HUES48 (cell line): Measurements from ENCODE around the gene PSD2.

ENCODE experiments used
- H3K27ac ChIP-seq: one replicate; pipeline ENCODE4 v1.7.0; 2013; ENCODE audit warnings: low read depth, low read length, inconsistent platforms
- H3K27me3 ChIP-seq: 2 replicates; pipeline ENCODE4 v1.6.1; 2013; ENCODE audit warnings: mild to moderate bottlenecking, low read length; ENCODE audit not compliant: control insufficient read depth, insufficient read depth
- H3K36me3 ChIP-seq: 2 replicates; pipeline ENCODE4 v1.6.1; 2013; ENCODE audit warnings: low read length; ENCODE audit not compliant: control insufficient read depth, insufficient read depth
- H3K4me1 ChIP-seq: 2 replicates; pipeline ENCODE4 v1.6.1; 2013; ENCODE audit warnings: mild to moderate bottlenecking, low read length; ENCODE audit not compliant: control insufficient read depth, insufficient read depth
- H3K4me3 ChIP-seq: 2 replicates; pipeline ENCODE4 v1.5.1; 2013; ENCODE audit warnings: mild to moderate bottlenecking, low read depth, low read length
- H3K9ac ChIP-seq: 2 replicates; pipeline ENCODE4 v1.6.1; 2013; ENCODE audit warnings: mild to moderate bottlenecking, low read depth, low read length, moderate library complexity
- H3K9me3 ChIP-seq: 2 replicates; pipeline ENCODE4 v1.6.1; 2013; ENCODE audit warnings: low read length; ENCODE audit not compliant: control insufficient read depth, insufficient read depth

Gene PSD2

DNA sequence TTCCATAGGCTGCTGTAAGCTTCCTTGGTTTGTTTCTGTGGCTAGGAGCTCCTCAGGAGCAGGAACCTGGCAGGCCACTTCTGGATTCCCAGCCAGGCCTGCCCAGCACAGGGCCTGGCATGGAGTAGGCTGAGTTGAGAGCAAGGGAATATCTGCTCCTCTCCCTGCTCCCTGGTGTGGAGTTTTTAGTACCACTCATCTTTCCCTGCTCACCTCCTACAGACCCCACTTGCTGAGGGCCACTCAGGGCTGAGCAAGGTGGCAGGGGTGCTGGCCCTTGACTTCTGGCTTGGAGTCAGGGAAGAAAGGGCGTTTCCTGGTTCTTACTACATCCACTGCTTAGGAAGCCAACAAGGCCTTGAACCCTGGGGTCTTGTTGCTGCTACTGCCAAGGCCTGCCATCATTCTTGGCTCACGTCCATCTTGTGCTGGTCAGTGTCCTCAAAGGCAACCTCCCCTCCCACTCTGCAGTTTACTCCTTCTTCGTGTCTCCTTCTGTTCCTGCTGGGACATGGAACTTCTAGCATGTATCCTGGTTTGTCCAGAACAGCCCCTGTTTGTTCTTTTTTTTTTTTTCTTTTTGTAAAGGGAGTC lies 54.9 kb downstream of the PSD2 start:
- Histone ChIP-seq H3K9me3 (no peaks in the 10 kb centered on the region), H3K36me3 (no peaks in the 10 kb centered on the region), H3K9ac (no peak overlapping the region), H3K27ac (no peak overlapping the region), H3K27me3 (peaks cover 45% of the 10 kb centered on the region), H3K4me3 (no peak overlapping the region), H3K4me1 (0 out of 2 replicates have a peak, but pooled peaks cover 3% of the 10 kb centered on the region)

DNA sequence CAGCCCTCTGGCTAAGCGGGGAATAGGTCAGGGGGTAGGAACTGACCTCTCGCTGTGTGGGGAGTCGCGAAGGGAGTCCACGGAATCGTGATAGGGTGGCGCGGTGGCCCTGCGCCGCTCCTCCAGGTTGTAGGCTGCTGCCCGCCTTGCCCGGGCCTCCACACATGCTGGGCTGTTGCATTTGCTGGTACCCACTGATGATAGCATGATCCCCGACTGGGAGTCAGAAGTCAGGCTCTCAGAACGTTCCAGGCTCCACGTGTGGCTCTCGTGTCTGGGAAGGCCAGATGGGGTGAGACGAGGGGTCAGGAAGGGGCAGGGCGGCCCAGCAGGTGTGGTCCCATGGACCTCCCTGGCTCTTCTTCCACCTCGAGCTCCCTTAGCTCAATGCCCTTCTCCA lies 56.0 kb downstream of the PSD2 start:
- Histone ChIP-seq H3K4me3 (no peak overlapping the region), H3K36me3 (no peaks in the 10 kb centered on the region), H3K27ac (no peak overlapping the region), H3K4me1 (0 out of 2 replicates have a peak, but pooled peaks cover 3% of the 10 kb centered on the region), H3K9ac (no peak overlapping the region), H3K27me3 (peaks cover 35% of the 10 kb centered on the region), H3K9me3 (no peaks in the 10 kb centered on the region)

- H3K4me1 ChIP-seq, result 0 out of 2 replicates have a peak, but pooled peaks cover 3% of the 10 kb centered on the region
- H3K27me3 ChIP-seq, result peaks cover 23% of the 10 kb centered on the region
- H3K4me3 ChIP-seq, result no peak overlapping the region
- no peaks in the 10 kb centered on the region for H3K36me3 ChIP-seq
- no peak overlapping the region for H3K27ac ChIP-seq
- no peaks in the 10 kb centered on the region for H3K9me3 ChIP-seq
- H3K9ac ChIP-seq, result no peak overlapping the region
Observed at GRCh38 chr5:139852696-139853095, 57.1 kb downstream of the PSD2 start.

- H3K4me1 ChIP-seq, result no peaks in the 10 kb centered on the region
- no peak overlapping the region for H3K9ac ChIP-seq
- no peak overlapping the region for H3K27ac ChIP-seq
- H3K4me3 ChIP-seq, result no peak overlapping the region
- peaks cover 19% of the 10 kb centered on the region for H3K27me3 ChIP-seq
- H3K36me3 ChIP-seq, result no peaks in the 10 kb centered on the region
- H3K9me3 ChIP-seq, result no peaks in the 10 kb centered on the region
Observed at GRCh38 chr5:139854029-139854605, 58.5 kb downstream of the PSD2 start.

DNA sequence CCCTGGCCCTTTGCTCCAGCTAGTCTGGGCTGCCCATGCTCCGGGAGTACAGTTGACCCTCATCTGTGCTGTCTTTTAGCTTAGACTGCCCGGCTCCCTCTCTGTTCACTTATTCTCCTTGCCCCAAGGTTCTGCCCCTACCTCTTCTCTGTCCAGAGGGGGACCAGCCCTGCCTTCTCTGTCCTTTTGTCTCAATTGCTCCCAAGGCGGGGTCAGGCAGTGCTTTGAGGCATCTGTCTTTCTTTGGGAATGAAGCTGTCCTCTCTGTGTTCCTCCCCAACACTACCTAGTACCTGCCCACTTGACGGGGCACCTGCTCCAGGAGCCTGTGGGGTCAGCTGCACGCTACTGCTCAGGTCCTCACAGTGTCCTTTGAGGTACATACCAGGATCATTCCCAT lies 59.3 kb downstream of the PSD2 start:
- peaks cover 10% of the 10 kb centered on the region for H3K27me3 ChIP-seq
- no peak overlapping the region for H3K4me3 ChIP-seq
- H3K4me1 ChIP-seq, result no peaks in the 10 kb centered on the region
- H3K36me3 ChIP-seq, result no peaks in the 10 kb centered on the region
- no peak overlapping the region for H3K9ac ChIP-seq
- H3K9me3 ChIP-seq, result no peaks in the 10 kb centered on the region
- no peak overlapping the region for H3K27ac ChIP-seq

GRCh38 chr5:139855451-139855850 lies 59.8 kb downstream of the PSD2 start:
- Histone ChIP-seq H3K9ac (no peak overlapping the region), H3K27ac (no peak overlapping the region), H3K9me3 (no peaks in the 10 kb centered on the region), H3K4me3 (no peak overlapping the region), H3K27me3 (peaks cover 7% of the 10 kb centered on the region), H3K4me1 (no peaks in the 10 kb centered on the region), H3K36me3 (no peaks in the 10 kb centered on the region)

DNA sequence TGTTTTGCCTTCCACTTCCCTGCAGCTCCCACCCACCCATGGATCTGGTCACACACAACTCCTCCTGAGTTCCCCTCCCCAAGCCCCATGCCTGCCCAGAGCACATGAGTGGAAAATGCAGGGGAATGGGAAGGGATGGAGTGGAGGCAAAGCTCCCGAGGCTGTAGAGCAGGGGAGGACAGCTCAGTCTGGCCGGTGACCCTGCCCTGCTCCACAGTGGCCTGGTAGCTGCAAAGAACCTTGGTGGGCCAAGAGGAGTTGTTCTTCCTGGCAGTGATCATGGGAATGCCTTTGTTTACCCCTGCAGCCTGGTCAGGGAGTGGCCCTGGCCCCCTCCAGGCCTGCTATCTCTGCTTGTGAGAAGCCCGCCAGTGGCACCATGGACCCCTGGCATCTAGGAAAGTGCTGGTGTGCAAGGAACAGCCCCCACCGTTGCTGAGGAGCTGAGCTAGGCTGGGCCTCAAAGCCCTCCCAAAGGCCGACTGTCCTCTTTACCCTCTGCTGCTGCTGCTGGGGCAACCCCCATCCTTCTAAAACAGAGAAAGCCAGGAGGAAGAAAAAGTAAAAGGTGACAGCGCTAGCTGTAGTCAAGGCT lies 60.4 kb downstream of the PSD2 start:
- H3K9ac ChIP-seq, result no peak overlapping the region

DNA sequence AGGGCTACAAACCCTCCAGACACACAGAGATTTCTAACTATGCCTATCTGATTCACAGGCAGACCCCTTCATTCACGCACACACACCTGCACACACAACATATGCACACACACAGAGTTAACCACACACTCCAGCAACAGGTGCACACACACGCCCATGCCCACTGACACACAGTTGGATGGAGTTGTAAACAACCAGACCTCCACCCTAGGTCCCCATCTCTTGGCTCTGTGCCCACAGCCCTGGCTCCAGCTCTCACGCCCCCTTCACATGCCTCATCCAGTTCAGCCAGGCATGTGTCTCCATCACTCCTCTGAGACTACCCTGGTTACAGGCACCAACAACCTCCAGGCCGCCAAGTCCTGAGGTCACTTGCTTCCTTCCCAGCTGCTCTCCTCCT lies 61.1 kb downstream of the PSD2 start:
- Histone ChIP-seq H3K9ac (no peak overlapping the region), H3K4me3 (no peak overlapping the region), H3K4me1 (no peaks in the 10 kb centered on the region), H3K36me3 (no peaks in the 10 kb centered on the region), H3K27me3 (peaks cover 4% of the 10 kb centered on the region; the same call in 1 of the 2 replicates), H3K27ac (no peak overlapping the region), H3K9me3 (no peaks in the 10 kb centered on the region)

More for the DNA sequence above, 60.4 kb downstream of the PSD2 start:
- H3K4me1 ChIP-seq, result no peaks in the 10 kb centered on the region
- no peaks in the 10 kb centered on the region for H3K9me3 ChIP-seq
- H3K36me3 ChIP-seq, result no peaks in the 10 kb centered on the region
- no peak overlapping the region for H3K4me3 ChIP-seq
- no peak overlapping the region for H3K27ac ChIP-seq
- peaks cover 4% of the 10 kb centered on the region; the same call in 1 of the 2 replicates for H3K27me3 ChIP-seq

DNA sequence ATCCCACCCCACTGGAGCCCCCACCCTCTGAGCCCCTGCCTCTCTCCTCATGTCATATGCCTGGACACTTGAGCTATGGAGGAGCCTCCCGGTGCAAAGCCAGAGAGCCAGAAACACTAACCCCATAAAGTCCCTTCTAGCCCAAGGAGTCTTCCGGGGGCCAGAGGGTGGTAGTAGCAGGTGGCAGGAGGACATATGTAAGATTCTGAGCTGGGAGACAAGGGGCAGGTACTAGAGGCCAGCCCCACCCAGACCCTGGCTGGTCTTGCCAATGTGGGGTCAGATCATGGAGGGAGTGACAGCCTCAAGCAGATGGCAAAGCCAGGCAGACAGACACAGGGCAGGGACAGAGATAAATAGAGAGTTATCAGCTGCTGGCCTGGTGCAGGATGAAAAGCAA lies 63.4 kb downstream of the PSD2 start:
- H3K9ac ChIP-seq, result no peak overlapping the region
- H3K27me3 ChIP-seq, result peaks cover 4% of the 10 kb centered on the region; the same call in 1 of the 2 replicates
- H3K9me3 ChIP-seq, result no peaks in the 10 kb centered on the region
- H3K4me3 ChIP-seq, result no peak overlapping the region
- no peak overlapping the region for H3K27ac ChIP-seq
- H3K4me1 ChIP-seq, result no peaks in the 10 kb centered on the region
- no peaks in the 10 kb centered on the region for H3K36me3 ChIP-seq

DNA sequence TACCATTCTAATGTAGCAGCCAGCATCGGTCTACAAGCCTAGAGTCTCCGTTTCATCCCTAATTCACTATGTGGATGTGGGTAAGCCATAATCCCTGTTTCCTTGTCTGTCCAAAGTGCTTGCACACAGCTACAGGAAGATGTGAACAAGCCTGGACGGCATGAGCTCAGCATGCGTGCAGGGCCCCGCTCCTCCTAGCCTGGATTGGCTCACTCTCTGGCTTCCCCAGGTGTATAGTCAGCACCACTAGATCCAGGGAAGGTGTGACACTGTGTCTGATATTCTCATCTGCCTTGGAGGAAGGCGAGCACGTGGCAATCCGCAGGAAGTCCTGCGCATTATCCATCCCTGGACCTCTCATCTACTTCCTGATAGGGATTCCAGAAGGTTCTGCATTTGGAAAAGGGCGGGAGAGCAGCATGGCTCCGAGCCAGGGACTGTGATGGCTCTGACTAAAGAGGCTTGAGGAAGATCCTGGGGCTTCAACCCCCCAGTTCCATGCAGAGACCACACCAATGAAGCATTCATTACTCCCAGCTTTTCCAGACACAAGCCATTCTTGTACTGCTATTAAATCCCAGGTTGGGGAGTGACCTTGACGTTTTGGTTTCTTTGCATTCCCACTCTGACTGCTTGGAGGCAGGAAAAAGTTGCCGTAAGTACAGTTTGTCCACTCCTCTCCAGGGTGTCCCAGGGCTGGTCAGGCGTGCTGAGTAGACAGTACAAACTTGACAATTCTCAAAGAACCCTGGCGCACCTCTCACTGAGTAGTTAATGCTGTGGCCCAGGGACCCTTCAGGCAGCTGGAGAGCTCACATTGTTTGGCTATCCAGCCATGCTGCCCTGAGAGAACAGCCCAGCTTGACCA lies 65.6 kb downstream of the PSD2 start:
- no peaks in the 10 kb centered on the region for H3K9me3 ChIP-seq
- no peaks in the 10 kb centered on the region for H3K36me3 ChIP-seq
- H3K27me3 ChIP-seq, result peaks cover 4% of the 10 kb centered on the region; the same call in 1 of the 2 replicates
- no peak overlapping the region for H3K27ac ChIP-seq
- no peaks in the 10 kb centered on the region for H3K4me1 ChIP-seq
- H3K9ac ChIP-seq, result no peak overlapping the region
- H3K4me3 ChIP-seq, result no peak overlapping the region

- no peaks in the 10 kb centered on the region for H3K9me3 ChIP-seq
- no peak overlapping the region for H3K27ac ChIP-seq
- H3K36me3 ChIP-seq, result no peaks in the 10 kb centered on the region
- peaks cover 4% of the 10 kb centered on the region; the same call in 1 of the 2 replicates for H3K27me3 ChIP-seq
- no peak overlapping the region for H3K4me3 ChIP-seq
- H3K9ac ChIP-seq, result no peak overlapping the region
- no peaks in the 10 kb centered on the region for H3K4me1 ChIP-seq
Observed at GRCh38 chr5:139861889-139862207, 66.2 kb downstream of the PSD2 start.
